H1 (cell line): ENCODE data around the gene ST6GALNAC3.

Experiments used
- ATF3 ChIP-seq: IDR thresholded peaks from 2 replicates; pipeline ENCODE4 v1.6.1; 2011; ENCODE audit warnings: low read depth, mild to moderate bottlenecking, low read length; ENCODE audit not compliant: insufficient read depth
- BRCA1 ChIP-seq: IDR thresholded peaks from 2 replicates; pipeline ENCODE4 v1.6.1; 2012; ENCODE audit warnings: low read depth, low read length, improper control_type of control experiment
- CTCF ChIP-seq, 3 experiments: IDR thresholded peaks; 1 replicate in 2 of 3; 2 replicates in 1 of 3; pipeline versions ENCODE4 v1.5.1 to v1.6.1; 2011; ENCODE audit warnings: low read length in 3 of 3, mild to moderate bottlenecking in 3 of 3, inconsistent platforms in 2 of 3, low read depth in 1 of 3, moderate library complexity in 1 of 3; ENCODE audit not compliant: insufficient read depth in 1 of 3; ENCODE audit errors: control extremely low read depth in 1 of 3
- EGR1 ChIP-seq: IDR thresholded peaks from 2 replicates; pipeline ENCODE4 v1.6.1; 2011; ENCODE audit warnings: low read depth, low read length, borderline replicate concordance
- EZH2 ChIP-seq: fragments of 200-600 bp; sonication (generic); IDR thresholded peaks from 2 replicates; pipeline ENCODE4 v1.7.1; 2012; ENCODE audit warnings: low read depth, mild to moderate bottlenecking, moderate library complexity, low read length, inconsistent platforms; ENCODE audit not compliant: severe bottlenecking
- FOSL1 ChIP-seq: IDR thresholded peaks from 2 replicates; pipeline ENCODE4 v1.6.1; 2011; ENCODE audit warnings: mild to moderate bottlenecking, low read depth, low read length, moderate library complexity; ENCODE audit not compliant: insufficient read depth
- KDM1A ChIP-seq: fragments of 200-600, 300-600 bp; sonication (generic); IDR thresholded peaks from 2 replicates; pipeline ENCODE4 v1.7.1; 2016; ENCODE audit warnings: mild to moderate bottlenecking, low read length, borderline replicate concordance
- KDM5A ChIP-seq: fragments of 200-600 bp; IDR thresholded peaks from 2 replicates; pipeline ENCODE4 v1.7.1; 2012; ENCODE audit warnings: mild to moderate bottlenecking, low read length, inconsistent platforms, mixed read lengths
- RAD21 ChIP-seq, 2 experiments: IDR thresholded peaks in 1 of 2; conservative IDR thresholded peaks in 1 of 2; 2 replicates each; pipeline ENCODE4 v1.6.1; 2011; ENCODE audit warnings: low read depth in 2 of 2, low read length in 2 of 2, improper control_type of control experiment in 1 of 2, inconsistent platforms in 1 of 2, mild to moderate bottlenecking in 1 of 2, moderate library complexity in 1 of 2
- TAF1 ChIP-seq: IDR thresholded peaks from 2 replicates; pipeline ENCODE4 v1.6.1; 2011; ENCODE audit warnings: mild to moderate bottlenecking, low read depth, low read length

GRCh38 chr1:76572229-76572628 lies 497.7 kb downstream of the ST6GALNAC3 start:
- TF ChIP-seq EZH2 (no peak), KDM1A (no peak), CTCF (IDR thresholded peaks at IDR 0.05; ENCODE audit: control extremely low read depth in 1 of 3, insufficient read depth in 1 of 3, low read depth in 1 of 3, low read length in 3 of 3) (no peak), BRCA1 (no peak), ATF3 (no peak), FOSL1 (no peak), KDM5A (no peak), EGR1 (no peak), RAD21 (IDR thresholded peaks at IDR 0.05 in 1 of 2, conservative IDR thresholded peaks at IDR 0.05 in 1 of 2; ENCODE audit: low read depth in 2 of 2, low read length in 2 of 2) (no peak), TAF1 (no peak)
